WERI-Rb-1 (cell line): Measurements from ENCODE around the gene RAD54L.
A peak's percentile ranks its signal among the peaks of the same experiment; 100 is the strongest.

Experiments used
- DNase-seq: peaks from one replicate; pipeline ENCODE4 v3.0.0-alpha.2; 2020
- H3K27ac ChIP-seq: fragments of 250-450 bp; sonication (Bioruptor Pico); 2 replicates; pipeline ENCODE4 v1.5.1; 2020; ENCODE audit warnings: mild to moderate bottlenecking, moderate library complexity
- H3K27me3 ChIP-seq: fragments of 250-450 bp; sonication (Bioruptor Pico); 2 replicates; pipeline ENCODE4 v1.5.1; 2021; ENCODE audit warnings: mild to moderate bottlenecking, low read depth, moderate library complexity; ENCODE audit not compliant: insufficient read depth, severe bottlenecking
- H3K36me3 ChIP-seq: fragments of 250-450 bp; sonication (Bioruptor Pico); 2 replicates; pipeline ENCODE4 v1.5.1; 2020; ENCODE audit warnings: mild to moderate bottlenecking, moderate library complexity
- H3K4me3 ChIP-seq: 2 replicates; pipeline ENCODE4 v1.5.1; 2011; ENCODE audit warnings: low read depth, mild to moderate bottlenecking, control low read depth, low read length
- H3K9me3 ChIP-seq: fragments of 250-450 bp; sonication (Bioruptor Pico); 2 replicates; pipeline ENCODE4 v1.5.1; 2021; ENCODE audit warnings: mild to moderate bottlenecking, moderate library complexity; ENCODE audit not compliant: severe bottlenecking
- CTCF ChIP-seq: IDR thresholded peaks from 2 replicates; pipeline ENCODE4 v1.5.1; 2011; ENCODE audit warnings: low read depth, mild to moderate bottlenecking, control low read depth, inconsistent platforms, low read length

The RAD54L gene

DNA sequence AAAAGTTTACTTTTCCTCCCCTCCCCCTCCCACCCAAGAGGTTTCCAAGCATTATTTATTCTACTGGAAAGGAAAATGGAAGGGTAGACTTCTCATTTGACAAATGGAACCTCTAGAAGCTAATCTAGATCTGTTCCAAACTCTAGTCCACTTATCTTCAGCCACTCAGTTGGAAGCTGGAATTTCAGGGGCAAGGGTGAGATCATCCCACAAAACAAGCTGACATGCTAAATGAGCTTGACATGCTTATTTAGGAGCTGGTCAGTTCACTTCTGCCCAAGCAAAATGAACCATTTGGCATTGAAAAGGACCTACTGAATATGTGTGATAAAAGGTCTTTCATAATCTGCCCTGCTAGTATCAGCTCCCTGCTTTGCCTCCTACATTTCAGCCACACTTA, 50.8 kb downstream of the RAD54L start:
- Histone ChIP-seq H3K9me3 (no peaks in the 10 kb centered on the region), H3K36me3 (peaks cover 52% of the 10 kb centered on the region), H3K27me3 (no peaks in the 10 kb centered on the region), H3K4me3 (no peak overlapping the region), H3K27ac (no peak overlapping the region)
- no peak for DNase-seq
- TF ChIP-seq CTCF = no peak

- DNase-seq = no peak
- no peak for TF ChIP-seq CTCF
- Histone ChIP-seq H3K4me3 (peak overlapping the region; percentile 98), H3K9me3 (no peaks in the 10 kb centered on the region), H3K36me3 (peaks cover 36% of the 10 kb centered on the region), H3K27ac (peak overlapping the region; percentile 99), H3K27me3 (no peaks in the 10 kb centered on the region)
Measured at GRCh38 chr1:46300673-46301405, 53.3 kb downstream of the RAD54L start.

GRCh38 chr1:46301406-46301807, 53.8 kb downstream of the RAD54L start:
- Histone ChIP-seq H3K27me3 (no peaks in the 10 kb centered on the region), H3K9me3 (no peaks in the 10 kb centered on the region), H3K36me3 (peaks cover 34% of the 10 kb centered on the region), H3K27ac (peak overlapping the region; percentile 99), H3K4me3 (peak overlapping the region; percentile 98)
- TF ChIP-seq CTCF = no peak
- DNase-seq = no peak

GRCh38 chr1:46301808-46302640, 54.5 kb downstream of the RAD54L start:
- peak; percentile 59 for DNase-seq
- Histone ChIP-seq H3K36me3 (peaks cover 34% of the 10 kb centered on the region), H3K27ac (peak overlapping the region; percentile 99), H3K9me3 (no peaks in the 10 kb centered on the region), H3K27me3 (no peaks in the 10 kb centered on the region), H3K4me3 (peak overlapping the region; percentile 98)
- peak; percentile 36; the same call in 1 of the 2 replicates for TF ChIP-seq CTCF

DNA sequence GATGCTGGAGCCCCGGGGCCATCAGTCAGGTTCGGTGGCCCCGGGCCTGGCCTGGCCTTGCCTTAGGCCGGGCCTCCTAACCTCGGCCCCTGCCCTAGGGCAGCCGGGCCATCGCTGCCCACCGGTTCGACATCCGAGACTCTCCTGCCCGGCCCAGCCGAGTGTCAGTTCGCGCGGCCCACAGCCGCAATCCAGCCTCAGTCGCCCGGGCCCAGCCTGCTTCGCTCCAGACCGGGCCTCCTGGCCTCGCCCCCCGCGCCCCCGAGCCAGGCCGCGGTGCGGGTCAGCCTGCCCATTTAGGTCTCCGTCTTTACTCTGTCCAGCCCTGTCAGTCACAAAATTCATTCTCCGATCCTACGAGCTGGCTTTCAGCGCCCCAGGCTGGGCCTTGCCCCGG, 55.1 kb downstream of the RAD54L start:
- TF ChIP-seq CTCF = no peak
- DNase-seq = no peak
- no peaks in the 10 kb centered on the region for H3K9me3 ChIP-seq
- H3K36me3 ChIP-seq = peaks cover 34% of the 10 kb centered on the region
- no peaks in the 10 kb centered on the region for H3K27me3 ChIP-seq
- peak overlapping the region; percentile 99 for H3K27ac ChIP-seq
- peak overlapping the region; percentile 98 for H3K4me3 ChIP-seq
